Neuronal stem cell (in vitro differentiated cells): ENCODE results near the gene ARAP1.
A peak's percentile ranks its signal among the peaks of the same experiment; 100 is the strongest.

Experiments
- DNase-seq: peaks from one replicate; pipeline ENCODE4 v3.0.0-alpha.2; 2013; ENCODE audit warnings: low spot score
- H2AFZ ChIP-seq: one replicate; pipeline ENCODE4 v1.6.1; 2013; ENCODE audit warnings: mild to moderate bottlenecking, low read length, inconsistent platforms
- H2AK5ac ChIP-seq: 2 replicates; pipeline ENCODE4 v1.6.1; 2013; ENCODE audit warnings: low read depth, mild to moderate bottlenecking, inconsistent platforms, low read length, moderate library complexity, mixed read lengths
- H2BK120ac ChIP-seq: 2 replicates; pipeline ENCODE4 v1.6.1; 2013; ENCODE audit warnings: low read depth, mild to moderate bottlenecking, inconsistent platforms, low read length, moderate library complexity, mixed read lengths
- H2BK12ac ChIP-seq: one replicate; pipeline ENCODE4 v1.6.1; 2013; ENCODE audit warnings: low read length, inconsistent platforms
- H2BK15ac ChIP-seq: 2 replicates; pipeline ENCODE4 v1.6.1; 2013; ENCODE audit warnings: mild to moderate bottlenecking, low read length, inconsistent platforms, mixed read lengths
- H2BK5ac ChIP-seq: one replicate; pipeline ENCODE4 v1.6.1; 2013; ENCODE audit warnings: inconsistent platforms, mild to moderate bottlenecking, low read length, moderate library complexity
- H3K14ac ChIP-seq: one replicate; pipeline ENCODE4 v1.6.1; 2013; ENCODE audit warnings: low read length, inconsistent platforms
- H3K18ac ChIP-seq: 2 replicates; pipeline ENCODE4 v1.6.1; 2013; ENCODE audit warnings: low read length, inconsistent platforms
- H3K23ac ChIP-seq: 2 replicates; pipeline ENCODE4 v1.6.1; 2013; ENCODE audit warnings: low read depth, mild to moderate bottlenecking, mixed read lengths, low read length, inconsistent platforms; ENCODE audit not compliant: poor library complexity
- H3K27ac ChIP-seq: replicated peaks from 3 replicates; pipeline ENCODE4 v1.5.1; 2013; ENCODE audit warnings: low read length, inconsistent platforms
- H3K27me3 ChIP-seq, 3 experiments: 2 replicates each; pipeline ENCODE4 v1.6.1; 2013; ENCODE audit warnings: low read length in 3 of 3, mild to moderate bottlenecking in 2 of 3, inconsistent platforms in 1 of 3, low read depth in 1 of 3, mixed read lengths in 1 of 3, moderate library complexity in 1 of 3; ENCODE audit not compliant: control insufficient read depth in 3 of 3, insufficient read depth in 3 of 3
- H3K36me3 ChIP-seq, 2 donors: replicated peaks in 1 of 2; 2 replicates each; pipeline ENCODE4 v1.6.1; 2013; ENCODE audit warnings: low read length in 2 of 2; ENCODE audit not compliant: control insufficient read depth in 2 of 2, insufficient read depth in 2 of 2
- H3K4ac ChIP-seq: 2 replicates; pipeline ENCODE4 v1.6.1; 2013; ENCODE audit warnings: inconsistent platforms, mild to moderate bottlenecking, low read length, moderate library complexity
- H3K4me1 ChIP-seq, 2 donors: 1 replicate in 1 of 2; 2 replicates in 1 of 2; pipeline ENCODE4 v1.6.1; 2013; ENCODE audit warnings: low read length in 2 of 2, low read depth in 1 of 2; ENCODE audit not compliant: control insufficient read depth in 2 of 2, insufficient read depth in 1 of 2
- H3K4me2 ChIP-seq: one replicate; pipeline ENCODE4 v1.6.1; 2013; ENCODE audit warnings: mild to moderate bottlenecking, low read length, inconsistent platforms; ENCODE audit not compliant: insufficient read depth, poor library complexity, severe bottlenecking
- H3K4me3 ChIP-seq, 2 donors: 2 replicates each; pipeline ENCODE4 v1.5.1; 2013; ENCODE audit warnings: low read length in 2 of 2, mild to moderate bottlenecking in 2 of 2, inconsistent platforms in 1 of 2, moderate library complexity in 1 of 2
- H3K79me1 ChIP-seq: one replicate; pipeline ENCODE4 v1.6.1; 2013; ENCODE audit warnings: low read depth, mild to moderate bottlenecking, inconsistent platforms, low read length, moderate library complexity
- H3K9ac ChIP-seq: one replicate; pipeline ENCODE4 v1.6.1; 2013; ENCODE audit warnings: mild to moderate bottlenecking, low read depth, low read length, inconsistent platforms; ENCODE audit not compliant: poor library complexity
- H3K9me3 ChIP-seq, 2 donors: replicated peaks in 1 of 2; 2 replicates each; pipeline versions ENCODE3 to v1.6.1; 2013; ENCODE audit warnings: low read length in 2 of 2, mild to moderate bottlenecking in 2 of 2, inconsistent platforms in 1 of 2, low read depth in 1 of 2, mixed read lengths in 1 of 2, moderate library complexity in 1 of 2; ENCODE audit not compliant: control insufficient read depth in 2 of 2, insufficient read depth in 1 of 2
- H4K8ac ChIP-seq: one replicate; pipeline ENCODE4 v1.6.1; 2013; ENCODE audit warnings: low read depth, mild to moderate bottlenecking, inconsistent platforms, low read length, moderate library complexity
- H4K91ac ChIP-seq: one replicate; pipeline ENCODE4 v1.6.1; 2013; ENCODE audit warnings: low read length, low read depth, mild to moderate bottlenecking, inconsistent platforms; ENCODE audit not compliant: poor library complexity
- WGBS, 2 donors: extraction: QIAGEN DNeasy Blood & Tissue Kit; methylation state at CpG; one replicate each; pipeline ENCODE4 v1.1.7; 2013; ENCODE audit warnings: missing lambda C conversion rate in 2 of 2, mixed read lengths in 1 of 2; ENCODE audit not compliant: insufficient read length in 2 of 2, insufficient replicate concordance in 1 of 2; ENCODE audit errors: extremely low coverage in 2 of 2; 5-methylcytosine and 5-hydroxymethylcytosine counted together

The ARAP1 gene

DNA sequence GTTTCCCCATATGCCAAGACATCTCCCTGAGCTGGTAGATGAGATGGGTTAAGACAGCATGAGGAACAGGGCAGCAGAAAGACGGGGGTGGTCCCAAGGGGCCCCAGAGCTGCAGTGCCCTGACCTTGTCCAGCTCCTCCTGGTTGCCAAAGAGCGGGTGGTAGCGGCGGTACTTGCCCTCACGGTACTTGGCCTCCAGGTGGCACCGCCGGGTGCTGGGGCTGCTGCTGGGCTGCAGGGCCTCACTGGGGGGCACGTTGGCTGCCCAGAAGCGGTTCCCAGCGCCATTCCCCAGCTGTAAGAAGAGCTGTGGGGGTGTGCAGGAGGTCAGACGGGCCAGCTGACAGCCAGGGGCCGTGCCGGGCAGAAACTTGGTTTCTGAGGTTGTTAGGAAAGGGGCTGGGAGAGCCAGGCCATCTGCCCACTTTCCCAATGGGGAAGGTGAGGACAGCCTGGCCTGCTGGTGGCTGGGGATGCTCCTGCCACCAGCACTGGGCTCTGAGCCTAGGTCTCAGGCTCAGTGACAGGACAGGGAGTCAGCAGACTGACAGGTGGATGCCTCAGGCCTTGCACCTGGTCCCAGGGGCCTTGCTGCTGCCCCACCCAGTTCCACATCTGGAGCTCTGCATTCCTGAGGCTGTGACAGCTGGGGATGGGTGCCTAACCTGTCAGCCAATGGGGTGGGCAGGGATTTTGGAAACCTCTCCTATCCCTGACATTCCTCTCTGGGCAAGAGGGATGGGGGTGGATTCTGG, 48.0 kb downstream of the ARAP1 start:
- Histone ChIP-seq H4K8ac (no peak overlapping the region), H3K27ac (no peak overlapping the region)
- no CpG with 5 or more reads among the region's 13 CpGs for WGBS, 2 donors

GRCh38 chr11:72703267-72704008, 48.8 kb downstream of the ARAP1 start:
- WGBS, 2 donors, result no CpG with 5 or more reads among the region's 11 CpGs
- peak overlapping the region; percentile 28 for H3K27ac ChIP-seq

More for the DNA sequence above, 48.0 kb downstream of the ARAP1 start:
- Histone ChIP-seq H3K14ac (no peak overlapping the region), H2AFZ (no peak overlapping the region), H3K9me3 (no peaks in the 10 kb centered on the region), H2BK12ac (peak overlapping the region; percentile 67), H2BK120ac (no peak overlapping the region), H2BK5ac (peak overlapping the region; percentile 93), H3K27me3 (no peaks in the 10 kb centered on the region), H3K4me2 (no peak overlapping the region), H3K79me1 (no peaks in the 10 kb centered on the region), H3K9ac (no peak overlapping the region), H3K23ac (no peak overlapping the region), H4K91ac (no peak overlapping the region), H2AK5ac (peak overlapping the region; percentile 86), H3K36me3 (peaks cover 0 to 21% of the 10 kb centered on the region in 2 donors), H3K4me1 (peaks cover 13 to 40% of the 10 kb centered on the region in 2 donors), H3K4ac (no peak overlapping the region), H3K18ac (peak overlapping the region; percentile 11), H2BK15ac (peak overlapping the region; percentile 60), H3K4me3 (no peak overlapping the region)
- no peak for DNase-seq

DNA sequence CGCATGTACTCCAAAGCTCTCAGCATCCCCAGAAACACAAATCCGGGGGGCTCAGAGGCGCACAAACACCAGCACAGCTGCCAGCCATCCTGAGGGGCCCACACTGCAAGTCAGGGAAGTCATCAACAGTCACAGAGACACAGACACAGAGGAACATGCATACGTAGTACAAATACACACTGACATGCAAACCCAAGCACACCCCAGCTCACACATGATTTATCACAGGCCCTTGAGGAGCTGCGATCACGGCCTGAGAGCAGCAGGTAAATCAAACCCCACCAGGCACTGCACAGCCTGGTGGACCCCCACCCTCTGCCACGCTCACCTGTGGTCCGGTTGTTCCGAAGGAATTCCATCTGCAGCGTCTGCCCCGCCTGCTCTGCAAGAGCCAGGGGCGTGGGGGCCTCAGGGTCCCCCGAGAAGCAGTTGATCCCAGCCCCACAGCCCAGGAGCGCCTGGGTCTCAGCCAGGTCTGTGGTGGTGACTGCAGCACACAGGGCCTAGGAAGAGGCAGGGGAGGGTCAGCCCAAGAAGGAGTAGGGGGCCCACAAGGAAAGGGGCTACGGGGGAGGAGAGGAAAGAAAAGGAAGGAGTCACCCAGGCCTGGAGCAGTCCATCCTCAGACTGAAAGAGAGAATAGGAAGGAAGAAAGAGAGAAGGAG, 49.5 kb downstream of the ARAP1 start:
- H3K79me1 ChIP-seq, result no peaks in the 10 kb centered on the region
- no peak overlapping the region for H3K4ac ChIP-seq
- no peak overlapping the region for H2BK12ac ChIP-seq
- no peak overlapping the region for H3K4me3 ChIP-seq
- no peak overlapping the region for H3K4me2 ChIP-seq
- H3K9me3 ChIP-seq, result no peaks in the 10 kb centered on the region
- peaks cover 13 to 40% of the 10 kb centered on the region in 2 donors for H3K4me1 ChIP-seq
- peak overlapping the region; percentile 95 for H3K18ac ChIP-seq
- H3K9ac ChIP-seq, result peak overlapping the region; percentile 77
- H2AFZ ChIP-seq, result peak overlapping the region; percentile 20
- H3K27ac ChIP-seq, result peak overlapping the region; percentile 25
- no peaks in the 10 kb centered on the region for H3K27me3 ChIP-seq
- H2BK15ac ChIP-seq, result no peak overlapping the region
- peaks cover 0 to 25% of the 10 kb centered on the region in 2 donors for H3K36me3 ChIP-seq
- H4K8ac ChIP-seq, result no peak overlapping the region
- H4K91ac ChIP-seq, result peak overlapping the region; percentile 93
- no peak overlapping the region for H3K14ac ChIP-seq
- DNase-seq, result no peak
- peak overlapping the region; percentile 60 for H3K23ac ChIP-seq
- no peak overlapping the region for H2BK120ac ChIP-seq
- peak overlapping the region; percentile 93 for H2BK5ac ChIP-seq
- WGBS, 2 donors, result no CpG with 5 or more reads among the region's 15 CpGs
- H2AK5ac ChIP-seq, result peak overlapping the region; percentile 66

More at GRCh38 chr11:72703267-72704008, 48.8 kb downstream of the ARAP1 start:
- H3K4me1 ChIP-seq, result peaks cover 13 to 40% of the 10 kb centered on the region in 2 donors
- DNase-seq, result no peak
- no peak overlapping the region for H4K8ac ChIP-seq
- peak overlapping the region; percentile 93 for H2BK5ac ChIP-seq
- H2BK15ac ChIP-seq, result no peak overlapping the region
- no peak overlapping the region for H3K9ac ChIP-seq
- H3K9me3 ChIP-seq, result no peaks in the 10 kb centered on the region
- no peak overlapping the region for H2AFZ ChIP-seq
- H2BK12ac ChIP-seq, result no peak overlapping the region
- no peak overlapping the region for H3K23ac ChIP-seq
- peak overlapping the region; percentile 86 for H2AK5ac ChIP-seq
- H3K79me1 ChIP-seq, result no peaks in the 10 kb centered on the region
- H3K4me2 ChIP-seq, result no peak overlapping the region
- H2BK120ac ChIP-seq, result no peak overlapping the region
- H3K4ac ChIP-seq, result no peak overlapping the region
- peaks cover 0 to 26% of the 10 kb centered on the region in 2 donors for H3K36me3 ChIP-seq
- H4K91ac ChIP-seq, result peak overlapping the region; percentile 93
- no peaks in the 10 kb centered on the region for H3K27me3 ChIP-seq
- H3K18ac ChIP-seq, result peak overlapping the region; percentile 79
- H3K14ac ChIP-seq, result no peak overlapping the region
- no peak overlapping the region for H3K4me3 ChIP-seq
